ENCODE results near the gene SDK2.

The SDK2 gene

GRCh38 chr17:73630965-73631595, 13.2 kb downstream of the SDK2 start:
- DNase-seq, result no peak

GRCh38 chr17:73630531-73630930, 13.7 kb downstream of the SDK2 start:
- no peak for DNase-seq

- DNase-seq, result no peak
Measured at GRCh38 chr17:73628642-73629552, 15.3 kb downstream of the SDK2 start.

- DNase-seq, result no peak
Measured at GRCh38 chr17:73625991-73626673, 18.1 kb downstream of the SDK2 start.

GRCh38 chr17:73625006-73625405, 19.2 kb downstream of the SDK2 start:
- DNase-seq, result no peak

- no peak for DNase-seq
Measured at GRCh38 chr17:73624496-73624988, 19.7 kb downstream of the SDK2 start.

GRCh38 chr17:73623818-73624217, 20.4 kb downstream of the SDK2 start:
- no peak for DNase-seq

- DNase-seq, result no peak
Measured at GRCh38 chr17:73623247-73623646, 21.0 kb downstream of the SDK2 start.

GRCh38 chr17:73622381-73622780, 21.9 kb downstream of the SDK2 start:
- no peak for DNase-seq

- no peak for DNase-seq
Measured at GRCh38 chr17:73621685-73622084, 22.6 kb downstream of the SDK2 start.

GRCh38 chr17:73620414-73620813, 23.8 kb downstream of the SDK2 start:
- DNase-seq, result no peak

GRCh38 chr17:73617501-73617900, 26.7 kb downstream of the SDK2 start:
- no peak for DNase-seq

- no peak for DNase-seq
Measured at GRCh38 chr17:73616873-73617404, 27.3 kb downstream of the SDK2 start.

- no peak for DNase-seq
Measured at GRCh38 chr17:73616120-73616872, 27.9 kb downstream of the SDK2 start.

- DNase-seq, result no peak
Measured at GRCh38 chr17:73614256-73614655, 30.0 kb downstream of the SDK2 start.

GRCh38 chr17:73613271-73614233, 30.7 kb downstream of the SDK2 start:
- DNase-seq, result no peak

GRCh38 chr17:73612031-73612472, 32.2 kb downstream of the SDK2 start:
- DNase-seq, result no peak

- DNase-seq, result no peak
Measured at GRCh38 chr17:73611630-73612029, 32.6 kb downstream of the SDK2 start.

GRCh38 chr17:73610331-73610911, 33.8 kb downstream of the SDK2 start:
- no peak for DNase-seq

GRCh38 chr17:73609758-73610157, 34.5 kb downstream of the SDK2 start:
- DNase-seq, result no peak

- DNase-seq, result no peak
Measured at GRCh38 chr17:73609060-73609459, 35.2 kb downstream of the SDK2 start.

Measured in CD4-positive, alpha-beta T cell treated with Interleukin-1 beta for 1 hour (primary cell).